Testis (tissue), 2 donors: ENCODE results near the gene PROCR.

Experiments
- POLR2A ChIP-seq: fragments of 450-650 bp; IDR thresholded peaks from one replicate; pipeline ENCODE4 v1.6.1; 2017; ENCODE audit warnings: antibody characterized with exemption, mild to moderate bottlenecking, moderate library complexity
- TF ChIP-seq, protein P1 (sequence below), 3 experiments: fragments of 450-650 bp in 2 of 3; fragments of 200-600 bp in 1 of 3; sonication (generic) in 1 of 3; IDR thresholded peaks; one replicate each; pipeline ENCODE4 v1.5.1; 2016 to 2019; ENCODE audit warnings: antibody characterized with exemption in 3 of 3, mild to moderate bottlenecking in 2 of 3, moderate library complexity in 1 of 3

DNA sequence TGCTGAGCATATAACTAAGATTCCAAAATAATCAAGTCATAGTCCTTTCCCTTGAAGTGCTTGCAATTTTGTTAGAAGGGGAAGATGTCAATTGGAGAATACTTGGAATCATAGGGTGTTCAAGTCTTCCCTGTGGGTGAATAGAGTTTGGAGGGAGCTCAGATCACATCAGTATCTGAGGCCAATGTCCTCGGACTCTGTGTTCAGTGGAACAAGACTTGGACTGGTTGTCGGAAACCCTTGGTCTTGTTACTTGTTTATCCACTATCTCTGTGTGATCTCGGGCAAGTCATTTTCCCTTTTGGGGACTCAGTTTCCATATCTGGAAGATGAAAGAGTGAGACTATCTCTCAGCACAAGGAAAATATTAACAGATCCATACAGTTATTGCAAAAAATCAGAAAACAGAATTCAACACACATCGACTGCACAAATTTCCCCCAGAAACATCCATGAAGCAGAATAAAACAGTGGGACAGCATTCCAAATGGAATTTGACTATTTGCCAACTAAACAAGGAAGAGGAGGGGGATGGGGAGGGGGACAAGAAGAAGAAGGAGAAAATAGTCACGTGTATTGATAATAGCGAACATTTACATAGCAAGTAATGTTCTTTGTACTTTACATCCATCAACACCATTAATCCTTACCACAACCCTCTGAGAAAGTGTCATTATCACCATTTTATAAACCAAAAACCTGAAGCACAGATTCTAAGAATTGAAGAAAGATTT lies 20.9 kb upstream of the PROCR start:
- TF ChIP-seq, protein P1, sequence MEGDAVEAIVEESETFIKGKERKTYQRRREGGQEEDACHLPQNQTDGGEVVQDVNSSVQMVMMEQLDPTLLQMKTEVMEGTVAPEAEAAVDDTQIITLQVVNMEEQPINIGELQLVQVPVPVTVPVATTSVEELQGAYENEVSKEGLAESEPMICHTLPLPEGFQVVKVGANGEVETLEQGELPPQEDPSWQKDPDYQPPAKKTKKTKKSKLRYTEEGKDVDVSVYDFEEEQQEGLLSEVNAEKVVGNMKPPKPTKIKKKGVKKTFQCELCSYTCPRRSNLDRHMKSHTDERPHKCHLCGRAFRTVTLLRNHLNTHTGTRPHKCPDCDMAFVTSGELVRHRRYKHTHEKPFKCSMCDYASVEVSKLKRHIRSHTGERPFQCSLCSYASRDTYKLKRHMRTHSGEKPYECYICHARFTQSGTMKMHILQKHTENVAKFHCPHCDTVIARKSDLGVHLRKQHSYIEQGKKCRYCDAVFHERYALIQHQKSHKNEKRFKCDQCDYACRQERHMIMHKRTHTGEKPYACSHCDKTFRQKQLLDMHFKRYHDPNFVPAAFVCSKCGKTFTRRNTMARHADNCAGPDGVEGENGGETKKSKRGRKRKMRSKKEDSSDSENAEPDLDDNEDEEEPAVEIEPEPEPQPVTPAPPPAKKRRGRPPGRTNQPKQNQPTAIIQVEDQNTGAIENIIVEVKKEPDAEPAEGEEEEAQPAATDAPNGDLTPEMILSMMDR (IDR thresholded peaks at IDR 0.05) = no peak
- TF ChIP-seq POLR2A = no peak
